GM18868 (cell line): ENCODE data around the gene CNTNAP2.

Source experiments
- ATAC-seq: cut with Tn5 transposase; IDR thresholded peaks from one replicate; pipeline ENCODE4 v1.9.1; 2021; ENCODE audit warnings: mild to moderate bottlenecking, moderate library complexity; ENCODE audit not compliant: unreplicated experiment

CNTNAP2 gene

GRCh38 chr7:147298611-147299043 is 1182.0 kb downstream of the CNTNAP2 start:
- no peak for ATAC-seq

DNA sequence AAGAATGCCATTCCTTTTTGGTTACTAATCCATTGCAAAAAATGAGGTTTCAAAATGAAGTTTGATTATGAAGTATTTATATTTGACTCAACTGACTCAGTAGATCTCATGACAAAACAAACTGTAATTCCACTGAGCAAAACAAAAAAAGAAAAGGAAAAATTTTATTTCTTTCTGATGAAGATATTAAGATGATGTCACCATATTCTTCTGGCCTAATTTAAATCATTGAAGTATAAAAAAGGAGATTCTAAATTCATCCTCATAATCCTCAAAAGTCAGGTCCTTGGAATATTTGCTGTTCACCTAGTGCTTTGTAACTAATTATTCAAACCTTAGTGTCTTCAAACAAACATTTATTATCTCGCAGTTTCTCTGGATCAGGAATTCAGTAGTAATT is 1183.7 kb downstream of the CNTNAP2 start:
- ATAC-seq = no peak

DNA sequence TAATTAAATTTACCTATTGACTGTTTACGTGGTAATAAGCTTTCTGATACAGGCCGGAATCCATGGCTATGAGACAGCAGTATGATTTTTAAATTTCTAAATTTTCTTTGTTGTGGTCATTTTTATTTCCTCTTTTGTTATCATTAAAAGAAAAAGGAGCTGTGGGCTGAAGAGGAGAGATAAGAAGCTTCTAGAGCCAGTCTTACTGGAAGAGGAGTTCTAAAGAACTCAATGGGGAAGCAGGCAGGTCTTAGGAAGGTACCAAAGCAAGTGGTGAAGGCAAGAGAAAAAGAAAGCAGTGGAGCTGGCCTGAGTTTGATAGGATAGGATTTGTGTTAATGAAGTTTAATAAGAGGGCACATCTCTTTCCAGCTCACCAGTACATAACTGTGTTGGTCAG is 1187.8 kb downstream of the CNTNAP2 start:
- no peak for ATAC-seq

DNA sequence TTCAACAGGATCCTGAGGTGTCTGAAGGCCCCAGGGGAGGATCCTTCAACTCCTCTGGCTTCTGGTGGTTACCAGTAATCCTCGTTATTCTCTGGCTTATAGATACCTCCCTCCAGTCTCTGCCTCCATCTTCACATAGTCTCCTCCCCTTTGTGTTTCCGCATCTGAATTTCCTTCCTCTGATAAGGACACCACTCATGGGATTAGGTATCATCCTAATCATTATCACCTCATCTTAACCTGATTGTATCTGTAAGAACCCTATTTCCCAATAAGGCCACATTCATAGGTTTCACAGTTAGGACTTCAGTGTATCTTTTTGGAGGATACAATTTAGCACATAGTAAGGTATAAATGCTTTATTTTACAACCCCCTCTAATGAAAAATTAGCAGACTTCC is 1189.2 kb downstream of the CNTNAP2 start:
- ATAC-seq = no peak

DNA sequence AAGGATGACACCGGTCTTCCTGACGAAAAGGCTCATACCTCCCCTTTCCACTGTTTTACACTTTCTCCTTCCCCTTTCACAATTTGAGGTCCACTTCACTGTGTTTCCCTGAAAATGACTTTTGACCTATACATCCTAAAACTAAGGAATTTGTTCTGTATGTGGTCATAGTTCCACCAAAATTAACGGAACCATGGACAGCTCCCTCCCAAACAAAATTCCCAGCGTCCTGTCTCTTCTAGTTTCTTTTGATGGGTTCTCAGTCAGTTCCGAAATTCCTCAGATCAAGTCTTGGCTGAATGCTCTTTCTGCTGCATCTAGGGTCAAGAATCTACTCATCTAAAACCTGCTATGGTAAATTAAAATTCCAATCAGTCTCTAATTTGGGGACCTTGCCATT is 1191.9 kb downstream of the CNTNAP2 start:
- ATAC-seq = no peak

DNA sequence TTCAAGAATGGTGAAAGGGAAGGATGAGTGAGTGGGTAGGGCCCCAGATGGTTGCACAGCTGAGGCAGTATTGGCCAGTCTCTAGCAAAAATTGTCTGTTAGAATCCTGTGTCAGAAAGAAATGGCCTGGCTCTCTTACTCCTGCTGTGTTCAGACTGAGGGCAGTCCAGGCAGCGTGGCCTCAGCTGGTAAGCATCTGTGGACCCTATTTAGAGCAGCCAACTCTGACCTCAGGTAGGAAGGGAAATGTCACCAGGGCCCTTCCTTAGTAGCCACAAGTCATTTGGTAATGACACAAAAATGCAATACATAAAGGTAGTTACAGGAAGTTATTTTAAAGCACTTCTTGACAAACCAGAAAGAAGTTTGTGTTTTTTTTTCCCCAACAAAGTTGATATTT is 1194.7 kb downstream of the CNTNAP2 start:
- ATAC-seq = no peak

- no peak for ATAC-seq
Measured at GRCh38 chr7:147321504-147321903, 1204.9 kb downstream of the CNTNAP2 start.

DNA sequence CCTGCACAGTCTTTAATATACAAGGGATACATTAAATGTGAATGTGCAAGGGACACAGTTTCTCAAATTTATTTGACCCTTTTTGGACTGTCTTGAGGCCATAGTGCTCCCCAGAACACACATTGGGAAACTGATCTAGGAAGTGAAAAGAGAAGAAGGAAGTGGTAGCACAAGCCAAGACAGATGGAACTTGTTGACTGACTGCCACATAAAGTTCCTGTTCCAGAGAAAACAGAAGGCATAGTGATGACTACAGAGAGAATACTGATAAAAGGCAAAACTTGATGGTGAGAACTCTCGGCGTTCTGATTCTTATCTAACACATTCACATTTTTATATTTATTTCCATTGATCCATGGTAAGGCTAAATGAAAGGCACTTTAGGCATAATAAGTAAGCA is 1216.4 kb downstream of the CNTNAP2 start:
- no peak for ATAC-seq

GRCh38 chr7:147363101-147363500 is 1246.5 kb downstream of the CNTNAP2 start:
- ATAC-seq = no peak

DNA sequence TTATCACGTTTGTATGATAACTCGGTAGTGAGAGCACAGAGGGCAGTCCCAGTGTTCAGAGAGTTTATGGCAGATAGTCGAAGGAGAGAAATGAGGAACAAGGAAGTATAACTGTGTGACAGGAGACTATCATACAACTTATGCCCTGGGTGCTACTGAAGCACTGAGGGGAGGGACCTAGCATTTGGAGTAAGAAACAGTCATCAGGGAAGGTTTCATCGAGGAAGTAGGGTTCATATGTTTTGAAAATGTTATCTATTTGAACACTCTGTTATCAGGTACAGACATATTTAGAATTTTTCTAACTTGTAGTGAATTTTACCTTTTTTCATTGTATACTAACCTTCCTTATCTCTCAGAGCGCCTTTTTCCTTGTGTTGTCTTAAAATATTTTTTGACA is 1259.6 kb downstream of the CNTNAP2 start:
- ATAC-seq = no peak

DNA sequence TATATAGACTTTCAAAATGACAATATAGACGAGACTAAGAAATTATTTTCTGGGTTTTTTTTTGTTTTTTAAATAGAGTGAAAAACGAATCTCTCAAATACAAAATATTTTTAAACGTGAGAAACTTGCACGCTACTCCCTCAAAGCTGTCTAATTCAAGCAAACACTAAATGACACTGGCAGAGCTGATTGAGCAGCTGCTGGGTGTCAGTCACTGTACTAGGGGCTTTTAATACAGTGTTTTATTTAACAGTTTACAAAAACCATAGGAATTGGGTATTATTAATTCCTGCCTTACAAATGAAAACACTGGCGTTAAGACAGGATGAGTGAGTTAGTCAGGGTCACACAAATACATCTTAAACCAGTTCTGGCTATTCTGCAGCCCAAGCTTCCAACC is 1264.3 kb downstream of the CNTNAP2 start:
- no peak for ATAC-seq

GRCh38 chr7:147394329-147394728 is 1277.7 kb downstream of the CNTNAP2 start:
- ATAC-seq = no peak

GRCh38 chr7:147400221-147400689 is 1283.7 kb downstream of the CNTNAP2 start:
- ATAC-seq = no peak

DNA sequence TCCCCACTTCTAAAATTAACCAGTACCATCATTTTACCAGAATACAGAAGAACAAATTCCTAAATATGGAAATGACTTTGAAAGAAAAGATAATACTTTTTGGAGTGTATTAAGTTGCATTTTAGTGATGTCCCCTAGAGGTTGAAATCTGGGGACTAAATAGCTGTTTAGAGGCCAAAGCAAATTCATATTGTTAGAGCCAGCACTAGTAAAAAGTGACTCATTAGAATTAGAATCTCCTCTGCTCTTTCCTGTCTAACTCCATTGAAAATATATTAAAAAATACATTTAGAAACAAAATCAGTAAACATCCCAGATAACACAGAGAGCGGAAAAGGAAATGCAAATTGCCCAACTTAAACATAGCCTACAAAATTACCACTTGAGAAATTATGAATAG is 1284.3 kb downstream of the CNTNAP2 start:
- no peak for ATAC-seq

- ATAC-seq = no peak
Measured at GRCh38 chr7:147405621-147406020, 1289.0 kb downstream of the CNTNAP2 start.

GRCh38 chr7:147406521-147407135 is 1290.0 kb downstream of the CNTNAP2 start:
- ATAC-seq = no peak

- ATAC-seq = no peak
Measured at GRCh38 chr7:147411096-147411495, 1294.5 kb downstream of the CNTNAP2 start.

DNA sequence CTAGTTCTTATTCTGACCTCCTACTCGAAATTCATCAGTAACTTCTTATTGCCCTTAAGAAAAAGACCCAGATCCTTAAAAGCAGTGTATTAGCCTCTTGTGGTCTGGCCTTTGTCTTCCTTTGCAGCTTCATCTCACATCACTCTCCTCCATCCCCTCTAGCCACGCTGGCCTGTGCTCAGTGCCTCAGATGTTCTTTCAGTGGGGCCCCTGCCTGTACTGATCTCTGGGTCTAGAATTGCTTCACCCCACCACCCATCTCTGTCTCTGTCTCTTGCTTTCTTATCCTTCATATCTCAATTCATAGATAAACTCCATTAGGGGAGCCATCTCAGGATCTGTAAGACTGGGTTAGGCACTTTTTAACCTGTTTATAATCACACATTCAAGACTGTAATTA is 1295.5 kb downstream of the CNTNAP2 start:
- no peak for ATAC-seq

DNA sequence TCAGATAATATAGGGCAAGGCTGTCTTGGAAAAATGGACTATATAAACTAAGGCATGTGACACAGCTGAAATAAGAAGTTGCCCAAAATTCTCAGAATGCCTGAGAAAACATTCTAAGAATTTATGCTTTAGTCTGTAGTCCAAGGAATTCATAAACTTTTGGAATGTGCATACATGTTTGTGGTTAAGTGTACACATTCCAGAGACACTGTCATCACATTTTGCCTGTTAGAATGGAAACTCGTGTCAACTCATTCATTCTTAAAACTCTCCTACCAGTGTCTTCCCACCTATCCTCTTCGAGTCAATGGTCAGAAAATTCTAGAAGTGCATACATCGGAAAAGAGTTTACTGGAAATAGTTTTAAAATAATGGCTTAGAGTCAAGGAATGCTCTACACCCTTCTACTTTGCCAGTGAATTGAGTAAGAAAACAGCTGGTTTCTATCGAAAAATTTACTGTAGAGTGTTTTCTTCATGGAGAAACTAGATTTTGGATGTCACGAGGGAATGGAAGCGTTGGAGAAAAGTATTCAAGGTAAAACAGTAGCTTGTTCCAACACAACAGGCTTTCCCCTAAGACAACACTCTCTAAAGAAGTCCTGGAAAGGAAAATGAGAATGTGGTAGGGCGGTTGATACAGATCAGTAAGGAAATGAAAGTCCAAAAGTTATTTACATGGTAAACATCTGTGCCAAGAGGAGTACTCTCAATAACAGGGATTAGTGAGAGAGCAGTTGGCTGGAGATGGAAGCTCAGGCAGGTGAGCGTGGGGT is 1296.4 kb downstream of the CNTNAP2 start:
- no peak for ATAC-seq

GRCh38 chr7:147413557-147413870 is 1296.9 kb downstream of the CNTNAP2 start:
- no peak for ATAC-seq

- ATAC-seq = no peak
Measured at GRCh38 chr7:147415991-147416390, 1299.4 kb downstream of the CNTNAP2 start.

- ATAC-seq = no peak
Measured at GRCh38 chr7:147418966-147419365, 1302.4 kb downstream of the CNTNAP2 start.

DNA sequence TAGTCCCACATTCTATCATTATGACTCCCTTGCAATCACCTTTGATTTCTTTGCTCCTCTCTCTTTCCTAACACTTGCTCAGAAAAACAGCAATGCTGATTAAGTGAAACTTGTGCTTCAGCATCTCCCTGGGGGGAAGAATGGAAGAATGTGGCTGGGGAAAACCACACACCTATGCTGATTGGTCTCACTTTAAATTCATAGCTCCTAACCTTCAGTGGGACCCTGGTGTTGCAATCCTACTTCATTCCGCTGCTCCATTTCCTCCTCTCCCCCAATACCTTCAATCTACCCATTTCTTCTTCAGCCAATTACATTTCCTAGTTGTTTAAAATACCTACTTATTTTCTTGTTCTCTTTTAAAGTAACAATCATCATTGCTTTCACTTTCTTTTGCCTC is 1307.3 kb downstream of the CNTNAP2 start:
- no peak for ATAC-seq
